SJCRH30 (cell line): Measurements from ENCODE around the gene GBX2. TPM values are rescaled to one million over a fixed set of nuclear protein-coding genes. Genes with fewer than 3 reads are reported as not detected.
"Not testable (repeated sequence)": the region's sequence is repeated elsewhere in the genome, so short reads cannot be mapped to it uniquely, and the experiment has no call there.

Experiments
- DNase-seq, 2 experiments: peaks; one replicate each; pipeline ENCODE4 v3.0.0-alpha.2; 2015 to 2020
- H3K27ac ChIP-seq: fragments of 250-450 bp; sonication (Bioruptor Pico); 2 replicates; pipeline ENCODE4 v1.5.1; 2020; ENCODE audit warnings: mild to moderate bottlenecking, moderate library complexity
- H3K27me3 ChIP-seq: fragments of 250-450 bp; sonication (Bioruptor Pico); 2 replicates; pipeline ENCODE4 v1.5.1; 2020; ENCODE audit warnings: mild to moderate bottlenecking, moderate library complexity
- H3K36me3 ChIP-seq: fragments of 250-450 bp; sonication (Bioruptor Pico); 2 replicates; pipeline ENCODE4 v1.5.1; 2020; ENCODE audit warnings: mild to moderate bottlenecking, moderate library complexity
- H3K4me1 ChIP-seq: fragments of 250-450 bp; sonication (Bioruptor Pico); 2 replicates; pipeline ENCODE4 v1.5.1; 2020; ENCODE audit warnings: mild to moderate bottlenecking, moderate library complexity
- H3K4me3 ChIP-seq: fragments of 250-450 bp; sonication (Bioruptor Pico); 2 replicates; pipeline ENCODE4 v1.5.1; 2020; ENCODE audit warnings: mild to moderate bottlenecking, moderate library complexity
- H3K9me3 ChIP-seq: fragments of 250-450 bp; sonication (Bioruptor Pico); replicated peaks from 2 replicates; pipeline ENCODE4 v1.5.1; 2020; ENCODE audit warnings: mild to moderate bottlenecking, moderate library complexity
- total RNA-seq: library from RNA; depleted of rRNA; stranded (reverse); fragments of >200 nt; shearing (Covaris generic); gene quantifications from 2 replicates; pipeline ENCODE4 v1.2.3, GENCODE V29; 2014

Gene GBX2
- total RNA-seq, 1 experiment from 2014 or later, result 18.4 TPM

- H3K36me3 ChIP-seq, result peaks cover 2% of the 10 kb centered on the region; the same call in 1 of the 2 replicates
- H3K27ac ChIP-seq, result no peak overlapping the region
- no peaks in the 10 kb centered on the region for H3K27me3 ChIP-seq
- no peaks in the 10 kb centered on the region for H3K4me1 ChIP-seq
- 0 out of 2 replicates have a peak, but pooled peaks cover 3% of the 10 kb centered on the region for H3K9me3 ChIP-seq
- DNase-seq, result no peak
- H3K4me3 ChIP-seq, result no peak overlapping the region
Observed at GRCh38 chr2:236157815-236158498, 10.2 kb downstream of the GBX2 start.

DNA sequence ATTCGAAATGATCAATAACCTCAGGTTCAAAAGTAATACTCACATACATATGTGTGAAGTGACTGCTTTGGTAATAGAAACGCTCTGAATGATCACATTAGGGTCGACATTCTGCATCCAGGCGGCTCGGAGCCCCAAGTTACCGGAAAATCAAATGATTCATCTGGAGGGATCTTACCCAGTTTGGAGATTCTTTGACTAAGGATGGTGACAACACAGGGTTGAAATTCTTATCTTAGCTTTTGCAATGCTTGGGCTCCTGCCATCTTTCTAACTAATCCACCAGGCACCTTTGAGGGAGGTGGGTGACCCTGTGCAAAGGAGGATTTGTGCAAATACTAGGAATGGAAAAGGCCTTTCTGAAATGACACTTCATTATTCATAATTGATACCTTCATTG lies 10.8 kb downstream of the GBX2 start:
- no peaks in the 10 kb centered on the region for H3K4me1 ChIP-seq
- 0 out of 2 replicates have a peak, but pooled peaks cover 3% of the 10 kb centered on the region for H3K9me3 ChIP-seq
- no peak for DNase-seq
- H3K27ac ChIP-seq, result no peak overlapping the region
- peaks cover 2% of the 10 kb centered on the region; the same call in 1 of the 2 replicates for H3K36me3 ChIP-seq
- H3K4me3 ChIP-seq, result no peak overlapping the region
- no peaks in the 10 kb centered on the region for H3K27me3 ChIP-seq

- Histone ChIP-seq H3K27ac (no peak overlapping the region), H3K36me3 (0 out of 2 replicates have a peak, but pooled peaks cover under 1% of the 10 kb centered on the region), H3K9me3 (0 out of 2 replicates have a peak, but pooled peaks cover 3% of the 10 kb centered on the region), H3K4me3 (no peak overlapping the region), H3K4me1 (no peaks in the 10 kb centered on the region), H3K27me3 (no peaks in the 10 kb centered on the region)
- no peak for DNase-seq
Observed at GRCh38 chr2:236156860-236157194, 11.4 kb downstream of the GBX2 start.

GRCh38 chr2:236156095-236156859 lies 11.9 kb downstream of the GBX2 start:
- DNase-seq, result no peak
- H3K9me3 ChIP-seq, result 0 out of 2 replicates have a peak, but pooled peaks cover 3% of the 10 kb centered on the region
- H3K27me3 ChIP-seq, result no peaks in the 10 kb centered on the region
- no peak overlapping the region for H3K4me3 ChIP-seq
- no peak overlapping the region for H3K27ac ChIP-seq
- H3K36me3 ChIP-seq, result no peaks in the 10 kb centered on the region
- no peaks in the 10 kb centered on the region for H3K4me1 ChIP-seq

- no peak overlapping the region for H3K27ac ChIP-seq
- 0 out of 2 replicates have a peak, but pooled peaks cover 3% of the 10 kb centered on the region for H3K9me3 ChIP-seq
- H3K4me3 ChIP-seq, result no peak overlapping the region
- DNase-seq, result no peak
- no peaks in the 10 kb centered on the region for H3K36me3 ChIP-seq
- H3K27me3 ChIP-seq, result no peaks in the 10 kb centered on the region
- H3K4me1 ChIP-seq, result no peaks in the 10 kb centered on the region
Observed at GRCh38 chr2:236155406-236155805, 12.8 kb downstream of the GBX2 start.

DNA sequence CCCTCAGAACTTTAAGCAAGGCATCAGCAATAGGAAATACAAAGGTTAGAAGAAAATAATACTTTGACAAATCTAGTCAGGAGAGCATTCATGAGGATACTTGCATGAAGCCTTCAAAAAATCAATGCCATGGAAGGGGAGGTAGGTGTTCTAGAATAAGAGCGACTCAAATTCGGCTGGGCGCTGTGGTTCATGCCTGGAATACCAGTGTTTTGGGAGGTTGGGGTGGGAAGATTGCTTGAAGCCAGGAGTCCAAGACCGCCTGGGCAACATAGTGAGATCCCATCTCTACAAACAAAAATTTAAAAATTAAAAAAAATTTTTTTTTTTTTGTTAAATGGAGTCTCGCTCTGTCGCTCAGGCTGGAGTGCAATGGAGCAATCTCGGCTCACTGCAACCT lies 21.8 kb downstream of the GBX2 start:
- DNase-seq, result no peak
- no peaks in the 10 kb centered on the region for H3K27me3 ChIP-seq
- H3K27ac ChIP-seq, result no peak overlapping the region
- H3K9me3 ChIP-seq, result no peaks in the 10 kb centered on the region
- H3K36me3 ChIP-seq, result no peaks in the 10 kb centered on the region
- no peak overlapping the region for H3K4me3 ChIP-seq
- H3K4me1 ChIP-seq, result peaks cover 3% of the 10 kb centered on the region; the same call in 1 of the 2 replicates

- Histone ChIP-seq H3K4me1 (peaks cover 3% of the 10 kb centered on the region; the same call in 1 of the 2 replicates), H3K27ac (no peak overlapping the region), H3K27me3 (no peaks in the 10 kb centered on the region), H3K36me3 (no peaks in the 10 kb centered on the region), H3K4me3 (no peak overlapping the region), H3K9me3 (0 out of 2 replicates have a peak, but pooled peaks cover 3% of the 10 kb centered on the region)
- no peak for DNase-seq
Observed at GRCh38 chr2:236143811-236144210, 24.4 kb downstream of the GBX2 start.

DNA sequence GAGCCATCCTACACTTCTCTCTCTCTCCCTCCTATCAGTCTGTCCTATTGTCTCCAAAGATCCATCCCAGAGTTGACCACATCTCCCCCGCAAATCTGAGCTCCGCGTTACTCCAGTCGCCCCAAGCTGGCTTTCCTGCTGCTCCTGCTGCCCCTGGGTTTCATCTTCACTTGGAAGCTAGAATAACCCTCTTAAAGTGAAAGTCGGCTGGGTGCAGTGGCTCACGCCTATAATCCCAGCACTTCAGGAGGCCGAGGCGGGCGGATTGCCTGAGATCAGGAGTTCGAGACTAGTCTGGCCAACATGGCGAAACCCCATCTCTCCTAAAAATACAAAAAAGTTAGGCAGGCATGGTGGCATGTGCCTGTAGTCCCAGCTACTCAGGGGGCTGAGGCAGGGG lies 26.6 kb downstream of the GBX2 start:
- not testable (repeated sequence) for DNase-seq, H3K4me1 ChIP-seq, H3K36me3 ChIP-seq, H3K27me3 ChIP-seq, H3K9me3 ChIP-seq, H3K4me3 ChIP-seq, H3K27ac ChIP-seq

GRCh38 chr2:236137066-236137465 lies 31.1 kb downstream of the GBX2 start:
- Histone ChIP-seq H3K27ac (no peak overlapping the region), H3K4me1 (no peaks in the 10 kb centered on the region), H3K36me3 (no peaks in the 10 kb centered on the region), H3K9me3 (0 out of 2 replicates have a peak, but pooled peaks cover 3% of the 10 kb centered on the region), H3K4me3 (no peak overlapping the region), H3K27me3 (no peaks in the 10 kb centered on the region)
- no peak for DNase-seq

GRCh38 chr2:236136538-236136937 lies 31.6 kb downstream of the GBX2 start:
- H3K27me3 ChIP-seq, result no peaks in the 10 kb centered on the region
- no peak for DNase-seq
- 0 out of 2 replicates have a peak, but pooled peaks cover 3% of the 10 kb centered on the region for H3K9me3 ChIP-seq
- no peak overlapping the region for H3K4me3 ChIP-seq
- no peaks in the 10 kb centered on the region for H3K36me3 ChIP-seq
- peaks cover under 1% of the 10 kb centered on the region; the same call in 1 of the 2 replicates for H3K4me1 ChIP-seq
- H3K27ac ChIP-seq, result no peak overlapping the region

GRCh38 chr2:236133410-236134012 lies 34.7 kb downstream of the GBX2 start:
- H3K27ac ChIP-seq, result no peak overlapping the region
- DNase-seq, result no peak
- no peaks in the 10 kb centered on the region for H3K36me3 ChIP-seq
- H3K27me3 ChIP-seq, result no peaks in the 10 kb centered on the region
- H3K4me1 ChIP-seq, result peaks cover 22% of the 10 kb centered on the region
- no peaks in the 10 kb centered on the region for H3K9me3 ChIP-seq
- no peak overlapping the region for H3K4me3 ChIP-seq

DNA sequence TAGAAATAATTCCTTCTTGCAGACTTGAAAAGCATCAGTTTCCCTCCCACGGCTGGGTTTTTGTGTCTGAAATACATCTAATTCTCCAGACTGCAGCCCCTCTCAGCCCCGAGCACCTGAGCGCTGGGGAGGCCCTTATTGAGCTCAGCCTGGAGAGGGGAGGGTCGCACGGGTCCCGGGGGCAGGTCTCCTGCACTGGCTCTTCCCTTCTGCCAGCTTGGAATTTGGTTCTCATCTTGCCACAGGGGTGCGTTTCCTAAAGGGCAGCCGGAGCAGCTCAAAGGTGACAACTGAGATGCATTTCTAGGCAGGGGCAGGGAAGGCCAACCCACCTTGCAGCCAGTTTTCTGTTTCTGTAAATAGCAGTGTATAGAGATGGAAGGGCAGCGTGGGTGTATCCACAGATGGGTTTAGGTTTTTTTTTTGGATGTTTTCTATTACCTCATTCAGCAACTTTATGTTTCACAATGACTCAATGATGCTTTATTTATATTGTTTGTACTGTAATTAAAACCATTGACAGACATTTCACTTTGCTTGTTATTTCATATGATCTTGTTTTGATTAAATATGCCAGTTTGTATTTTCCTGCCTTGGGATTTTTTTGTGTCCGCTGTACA lies 37.0 kb downstream of the GBX2 start:
- DNase-seq, result no peak
- Histone ChIP-seq H3K4me3 (no peak overlapping the region), H3K4me1 (peaks cover 22% of the 10 kb centered on the region), H3K27me3 (no peaks in the 10 kb centered on the region), H3K27ac (no peak overlapping the region; the same call in 1 of the 2 replicates), H3K9me3 (no peaks in the 10 kb centered on the region), H3K36me3 (no peaks in the 10 kb centered on the region)

DNA sequence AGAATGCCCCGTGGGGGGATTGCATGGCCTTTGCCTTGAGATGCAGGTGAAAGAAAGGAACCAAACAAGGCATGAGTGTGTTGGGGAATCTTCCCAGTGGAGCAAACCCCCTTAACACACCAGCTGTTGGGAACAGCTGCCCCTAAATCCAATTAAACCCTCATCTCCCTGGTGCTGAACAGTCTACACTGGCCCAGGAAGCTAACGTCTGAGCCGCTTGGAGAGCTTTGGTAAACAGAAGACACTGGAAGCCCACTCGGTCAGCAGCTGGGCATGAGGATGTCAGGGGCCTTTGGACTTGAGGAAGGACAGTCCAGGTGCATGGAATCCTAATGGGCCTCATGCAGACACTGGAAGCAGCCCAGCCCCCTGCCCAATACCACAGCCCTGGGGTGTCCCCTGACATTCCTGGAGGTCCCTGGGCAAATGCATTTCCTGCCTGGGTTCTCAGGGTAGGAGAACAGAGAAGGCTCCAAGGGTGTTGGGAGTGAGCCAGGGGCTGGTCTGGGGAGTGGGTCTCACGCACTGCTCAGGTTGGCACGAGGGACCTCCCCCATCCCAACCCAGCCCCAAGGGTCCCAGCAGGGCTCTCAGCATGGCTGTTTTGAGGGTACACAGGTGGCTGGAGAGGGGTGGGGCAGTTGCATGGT lies 37.7 kb downstream of the GBX2 start:
- Histone ChIP-seq H3K36me3 (no peaks in the 10 kb centered on the region), H3K27ac (peak overlapping the region; percentile 54), H3K27me3 (no peaks in the 10 kb centered on the region), H3K4me1 (peaks cover 22% of the 10 kb centered on the region), H3K4me3 (no peak overlapping the region), H3K9me3 (no peaks in the 10 kb centered on the region)
- peak; percentile 76 to 91 for DNase-seq

DNA sequence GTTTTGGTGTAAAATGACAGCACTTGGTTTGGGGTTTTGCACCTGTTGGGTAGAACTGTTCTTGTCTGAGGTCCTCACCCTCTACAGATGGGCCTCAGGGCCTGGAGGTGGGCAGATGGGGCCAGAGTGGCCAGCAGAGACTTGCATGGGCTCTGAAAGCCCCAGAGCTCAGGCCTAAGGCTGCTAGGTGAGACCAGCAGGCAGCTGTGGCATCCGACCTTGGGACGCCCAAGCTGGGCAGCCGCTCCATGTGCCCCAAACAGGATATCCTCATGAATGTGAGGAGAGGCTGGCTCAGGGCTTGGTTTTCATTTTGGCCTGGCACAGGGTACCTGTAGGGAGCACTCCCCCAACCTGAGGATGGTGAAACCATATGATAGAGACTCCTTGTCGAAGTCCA lies 38.3 kb downstream of the GBX2 start:
- DNase-seq, result no peak
- Histone ChIP-seq H3K4me1 (peaks cover 22% of the 10 kb centered on the region), H3K27ac (peak overlapping the region; percentile 54)

More for the DNA sequence above, 38.3 kb downstream of the GBX2 start:
- peaks cover under 1% of the 10 kb centered on the region; the same call in 1 of the 2 replicates for H3K36me3 ChIP-seq
- no peak overlapping the region for H3K4me3 ChIP-seq
- H3K27me3 ChIP-seq, result no peaks in the 10 kb centered on the region
- H3K9me3 ChIP-seq, result no peaks in the 10 kb centered on the region
